GM12875 (cell line): ENCODE results near the gene SMDT1.

Experiments used
- H3K4me3 ChIP-seq: one replicate; pipeline ENCODE4 v1.5.1; 2011; ENCODE audit warnings: low read depth, low read length, control low read depth
- CTCF ChIP-seq: IDR thresholded peaks from 2 replicates; pipeline ENCODE4 v1.5.1; 2011; ENCODE audit warnings: low read depth, mild to moderate bottlenecking, control low read depth, inconsistent platforms, low read length, moderate library complexity, borderline replicate concordance; ENCODE audit not compliant: insufficient read depth

The SMDT1 gene

GRCh38 chr22:42052765-42053164, 26.7 kb upstream of the SMDT1 start:
- H3K4me3 ChIP-seq = no peak overlapping the region

GRCh38 chr22:42056757-42057511, 22.6 kb upstream of the SMDT1 start:
- no peak for TF ChIP-seq CTCF
- no peak overlapping the region for H3K4me3 ChIP-seq

More at GRCh38 chr22:42052765-42053164, 26.7 kb upstream of the SMDT1 start:
- TF ChIP-seq CTCF = no peak

- H3K4me3 ChIP-seq = no peak overlapping the region
- TF ChIP-seq CTCF = no peak
Observed at GRCh38 chr22:42060489-42060888, 19.0 kb upstream of the SMDT1 start.

- H3K4me3 ChIP-seq = no peak overlapping the region
- TF ChIP-seq CTCF = no peak
Observed at GRCh38 chr22:42061041-42061440, 18.5 kb upstream of the SMDT1 start.

- TF ChIP-seq CTCF = no peak
- no peak overlapping the region for H3K4me3 ChIP-seq
Observed at GRCh38 chr22:42062506-42063170, 16.9 kb upstream of the SMDT1 start.

GRCh38 chr22:42064629-42065028, 14.9 kb upstream of the SMDT1 start:
- H3K4me3 ChIP-seq = no peak overlapping the region
- TF ChIP-seq CTCF = no peak
